22Rv1 (cell line): ENCODE measurements around the gene CYTH1.
"Not testable (repeated sequence)": the region's sequence is repeated elsewhere in the genome, so short reads cannot be mapped to it uniquely, and the experiment has no call there.

Experiments used
- ZFX ChIP-seq: fragments of 450-650 bp; IDR thresholded peaks from 2 replicates; pipeline ENCODE4 v1.6.1; 2017; ENCODE audit warnings: antibody characterized with exemption, borderline replicate concordance
- TF ChIP-seq, protein P1 (sequence below): fragments of 450-650 bp; IDR thresholded peaks from 2 replicates; pipeline ENCODE4 v1.5.1; 2017; ENCODE audit warnings: mild to moderate bottlenecking

DNA sequence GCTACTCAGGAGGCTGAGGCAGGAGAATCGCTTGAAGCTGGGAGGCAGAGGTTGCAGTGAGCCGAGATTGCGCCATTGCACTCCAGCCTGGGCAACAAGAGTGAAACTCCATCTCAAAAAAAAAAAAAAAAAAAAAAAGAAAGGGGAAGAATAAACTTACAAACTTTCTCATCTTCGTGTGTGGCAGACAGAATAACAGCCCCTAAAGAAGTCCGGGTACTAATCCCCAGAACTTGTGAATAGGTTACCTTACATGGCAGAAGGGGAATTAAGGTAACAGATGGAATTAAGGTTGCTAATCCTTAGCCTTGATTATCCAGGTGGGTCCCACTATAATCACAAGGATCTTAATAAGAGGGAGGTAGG is 2.8 kb downstream of the CYTH1 start:
- TF ChIP-seq, protein P1, sequence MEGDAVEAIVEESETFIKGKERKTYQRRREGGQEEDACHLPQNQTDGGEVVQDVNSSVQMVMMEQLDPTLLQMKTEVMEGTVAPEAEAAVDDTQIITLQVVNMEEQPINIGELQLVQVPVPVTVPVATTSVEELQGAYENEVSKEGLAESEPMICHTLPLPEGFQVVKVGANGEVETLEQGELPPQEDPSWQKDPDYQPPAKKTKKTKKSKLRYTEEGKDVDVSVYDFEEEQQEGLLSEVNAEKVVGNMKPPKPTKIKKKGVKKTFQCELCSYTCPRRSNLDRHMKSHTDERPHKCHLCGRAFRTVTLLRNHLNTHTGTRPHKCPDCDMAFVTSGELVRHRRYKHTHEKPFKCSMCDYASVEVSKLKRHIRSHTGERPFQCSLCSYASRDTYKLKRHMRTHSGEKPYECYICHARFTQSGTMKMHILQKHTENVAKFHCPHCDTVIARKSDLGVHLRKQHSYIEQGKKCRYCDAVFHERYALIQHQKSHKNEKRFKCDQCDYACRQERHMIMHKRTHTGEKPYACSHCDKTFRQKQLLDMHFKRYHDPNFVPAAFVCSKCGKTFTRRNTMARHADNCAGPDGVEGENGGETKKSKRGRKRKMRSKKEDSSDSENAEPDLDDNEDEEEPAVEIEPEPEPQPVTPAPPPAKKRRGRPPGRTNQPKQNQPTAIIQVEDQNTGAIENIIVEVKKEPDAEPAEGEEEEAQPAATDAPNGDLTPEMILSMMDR, result not testable (repeated sequence)
- not testable (repeated sequence) for TF ChIP-seq ZFX
